ENCODE data around the gene PLEKHH2. TPM values are rescaled to one million over a fixed set of nuclear protein-coding genes. Genes with fewer than 3 reads are reported as not detected.

The PLEKHH2 gene
- total and polyA plus RNA-seq, 2 experiments from 2014 or later, result 5.4 to 6.7 TPM

GRCh38 chr2:43707255-43708015 is 70.4 kb downstream of the PLEKHH2 start (continued):
- no peak for TF ChIP-seq CTCF (conservative IDR thresholded peaks at IDR 0.05; ENCODE audit: low read depth in 2 of 2)

GRCh38 chr2:43708178-43708577 is 71.1 kb downstream of the PLEKHH2 start:
- H3K79me2 ChIP-seq (replicated peaks; ENCODE audit: insufficient read depth), result no peaks in the 10 kb centered on the region
- no peak overlapping the region for H3K27ac Mint-ChIP-seq
- no peak overlapping the region for H3K27ac ChIP-seq (ENCODE audit: low read depth)
- DNase-seq (ENCODE audit: low spot score), result no peak
- no peaks in the 10 kb centered on the region for H3K36me3 Mint-ChIP-seq (ENCODE audit: low read depth)
- H2AFZ ChIP-seq, result no peak overlapping the region
- no peaks in the 10 kb centered on the region for H3F3A ChIP-seq (replicated peaks; ENCODE audit: low read depth)
- no peak for ATAC-seq
- no peaks in the 10 kb centered on the region for H3K9me2 ChIP-seq (ENCODE audit: insufficient read depth)
- H3K4me3 ChIP-seq, result no peak overlapping the region
- no peaks in the 10 kb centered on the region for H3K4me1 ChIP-seq (ENCODE audit: insufficient read depth)
- H4K20me1 ChIP-seq (replicated peaks; ENCODE audit: insufficient read depth), result no peaks in the 10 kb centered on the region
- H3K4me3 Mint-ChIP-seq, result no peak overlapping the region
- H3K4me2 ChIP-seq, result no peak overlapping the region
- H3K27me3 Mint-ChIP-seq (ENCODE audit: insufficient read depth, low read depth, poor library complexity), result no peaks in the 10 kb centered on the region
- H3K4me1 Mint-ChIP-seq, result peaks cover 13% of the 10 kb centered on the region
- H3K9me3 Mint-ChIP-seq, result no peaks in the 10 kb centered on the region
- H3K27me3 ChIP-seq (ENCODE audit: insufficient read depth), result no peaks in the 10 kb centered on the region
- H3K36me3 ChIP-seq (ENCODE audit: insufficient read depth), result no peaks in the 10 kb centered on the region
- TF ChIP-seq ZNF331 (CRISPR knock-in tag; IDR thresholded peaks at IDR 0.05; ENCODE audit: low read depth), result no peak
- TF ChIP-seq JUNB (IDR thresholded peaks at IDR 0.05; ENCODE audit: unreplicated experiment), result no peak
- TF ChIP-seq REST (IDR thresholded peaks at IDR 0.05; ENCODE audit: unreplicated experiment), result no peak
- no peak for TF ChIP-seq CTCF (conservative IDR thresholded peaks at IDR 0.05; ENCODE audit: low read depth in 2 of 2)
- TF ChIP-seq ETS1 (IDR thresholded peaks at IDR 0.05), result no peak
- no peak for TF ChIP-seq NANOG (IDR thresholded peaks at IDR 0.05; ENCODE audit: borderline replicate concordance)
- TF ChIP-seq POLR2AphosphoS5 (IDR thresholded peaks at IDR 0.05; ENCODE audit: low read depth), result no peak
- TF ChIP-seq ZNF462 (CRISPR knock-in tag; IDR thresholded peaks at IDR 0.05), result no peak
- no peak for TF ChIP-seq CREB1 (CRISPR knock-in tag; IDR thresholded peaks at IDR 0.05; ENCODE audit: low read depth)
